Stimulated activated CD8-positive, alpha-beta memory T cell treated with anti-CD3 and anti-CD28 coated beads, Interleukin-7, amount 100 ng/mL, for 48 hours (primary cell): ENCODE data around the gene CALN1.
"Not testable (repeated sequence)": the region's sequence is repeated elsewhere in the genome, so short reads cannot be mapped to it uniquely, and the experiment has no call there.

Experiments used
- DNase-seq, 2 donors: peaks; one replicate each; pipeline ENCODE4 v3.0.0-alpha.2; 2020; ENCODE audit warnings: low read depth in 1 of 2; ENCODE audit errors: extremely low read depth in 1 of 2

CALN1 gene

DNA sequence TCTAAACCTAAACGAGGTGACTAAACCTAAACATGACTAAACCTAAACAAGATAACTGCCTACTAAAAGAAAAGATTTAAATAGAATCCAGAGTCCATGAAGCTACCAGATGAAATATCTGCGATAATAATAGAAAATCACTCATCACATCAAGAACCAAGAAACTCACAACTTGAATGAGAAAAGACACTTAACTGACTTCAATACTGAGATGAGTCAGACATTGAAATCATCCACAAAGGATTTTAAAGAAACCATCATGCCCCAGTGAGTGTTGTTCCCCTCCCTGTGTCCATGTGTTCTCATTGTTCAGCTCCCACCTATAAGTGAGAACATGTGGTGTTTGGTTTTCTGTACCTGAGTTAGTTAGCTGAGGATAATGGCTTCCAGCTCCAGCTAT lies 416.0 kb downstream of the CALN1 start:
- DNase-seq: no peak

DNA sequence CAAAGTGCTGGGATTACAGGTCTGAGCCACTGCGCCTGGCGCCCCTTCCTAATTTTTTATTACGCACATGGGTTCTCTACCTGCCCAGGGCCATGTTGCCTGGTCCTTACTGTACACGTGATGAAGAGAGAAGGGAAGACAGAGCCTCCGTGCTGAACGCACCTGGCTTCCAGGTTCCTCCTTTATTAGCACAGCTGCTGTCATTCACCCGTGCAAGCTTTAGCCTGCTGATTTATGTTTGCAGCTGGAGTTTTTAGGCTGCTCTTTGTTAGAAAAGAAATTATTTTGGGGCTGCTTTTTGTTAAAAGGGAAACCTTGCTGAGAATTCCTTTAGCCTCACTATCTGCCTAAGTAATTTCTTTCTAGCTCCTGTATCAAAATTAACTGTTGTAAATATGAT lies 417.0 kb downstream of the CALN1 start:
- DNase-seq: no peak

DNA sequence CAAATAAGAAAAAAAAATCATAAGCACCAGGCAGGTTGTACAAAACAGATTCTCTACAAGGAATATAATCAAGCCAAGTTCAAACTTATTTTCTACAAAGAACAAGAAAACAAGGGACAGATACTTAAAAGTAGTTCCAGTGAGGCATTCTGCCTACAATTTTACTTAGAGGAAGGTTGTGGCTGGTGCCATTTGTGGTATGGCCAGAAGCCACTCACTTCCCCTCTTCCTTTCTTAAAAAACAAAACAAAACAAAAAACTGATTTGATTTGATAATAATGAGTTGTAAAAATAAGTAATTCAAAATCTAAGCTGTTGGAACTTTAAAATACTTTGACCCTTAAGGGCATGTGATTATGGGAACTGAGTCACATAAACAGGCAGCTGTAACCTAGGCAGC lies 420.6 kb downstream of the CALN1 start:
- no peak for DNase-seq

DNA sequence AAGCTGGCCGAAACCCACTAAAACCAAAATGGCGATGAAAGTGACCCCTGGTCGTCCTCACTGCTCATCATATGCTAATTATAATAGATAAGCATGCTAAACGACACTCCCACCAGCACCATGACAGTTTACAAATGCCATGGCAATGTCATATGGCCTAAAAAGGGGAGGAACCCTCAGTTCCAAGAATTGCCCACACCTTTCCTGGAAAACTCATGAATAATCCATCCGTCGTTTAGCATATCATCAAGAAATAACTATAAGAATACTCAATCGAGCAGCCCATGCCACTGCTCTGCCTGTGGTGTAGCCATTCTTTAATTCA lies 422.0 kb downstream of the CALN1 start:
- no peak for DNase-seq

DNA sequence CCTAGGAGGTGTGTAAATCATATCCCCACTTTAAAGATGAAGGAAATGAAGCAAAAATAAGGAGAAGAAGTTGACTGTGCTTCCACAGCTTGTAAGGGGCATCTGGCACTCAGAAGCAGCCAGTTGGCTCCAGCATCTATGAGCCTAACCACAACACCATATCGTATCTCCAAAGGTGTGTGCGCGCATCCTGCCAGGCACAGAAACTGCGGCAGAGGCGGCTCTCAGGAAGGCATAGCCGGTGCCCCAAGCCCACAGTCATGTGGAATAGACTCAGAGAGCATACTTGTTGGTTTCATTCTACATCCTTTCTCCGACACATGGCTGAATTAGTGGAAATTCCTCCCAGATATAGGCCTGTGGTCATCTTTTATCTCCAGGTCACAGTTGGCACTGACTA lies 423.9 kb downstream of the CALN1 start:
- no peak for DNase-seq

DNA sequence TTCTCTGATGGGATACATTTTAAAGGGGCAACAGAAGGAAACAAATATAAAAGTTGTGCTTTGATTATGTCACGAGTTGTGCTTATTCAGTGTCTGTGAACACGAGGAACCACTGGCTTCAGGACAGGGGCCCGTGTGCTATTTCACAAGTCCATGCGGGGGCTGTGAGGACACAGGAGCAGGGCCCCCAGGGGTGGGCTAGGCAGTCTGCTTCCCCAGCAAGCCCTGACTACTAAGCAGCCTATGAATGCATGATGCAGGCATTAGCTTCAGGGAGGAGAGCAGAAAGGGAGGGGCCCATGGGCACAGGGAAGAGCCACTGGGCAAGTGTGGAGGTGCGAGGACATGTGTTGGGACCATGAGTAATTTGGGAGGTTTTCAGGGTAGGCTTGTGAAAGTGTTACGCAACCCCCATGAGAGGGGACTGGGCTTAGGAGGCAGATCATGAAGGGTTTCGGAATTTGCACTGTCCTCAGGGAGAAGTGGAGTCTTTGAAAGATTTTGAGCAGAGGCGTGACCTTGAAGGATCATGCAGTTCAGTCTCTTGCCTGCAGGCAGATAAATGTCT lies 424.9 kb downstream of the CALN1 start:
- no peak for DNase-seq

DNA sequence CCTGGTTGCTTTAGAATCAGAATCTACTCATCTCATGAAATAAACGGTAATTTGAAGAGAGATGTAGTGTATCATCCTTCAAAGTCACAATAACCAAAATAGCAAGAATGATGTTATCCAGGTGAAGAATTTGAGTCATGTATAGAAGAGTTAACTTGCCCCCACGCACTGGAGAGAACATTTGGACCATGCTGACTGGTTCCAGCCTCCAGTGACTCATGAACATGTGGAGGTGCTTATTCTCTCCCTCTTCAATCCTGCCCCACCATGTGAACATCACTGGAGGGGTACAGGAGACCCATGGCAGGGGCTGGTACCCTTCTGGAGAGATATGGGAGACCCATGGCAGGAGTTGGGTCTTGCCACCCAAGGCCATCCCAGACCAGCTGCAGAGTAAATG lies 427.8 kb downstream of the CALN1 start:
- no peak for DNase-seq

DNA sequence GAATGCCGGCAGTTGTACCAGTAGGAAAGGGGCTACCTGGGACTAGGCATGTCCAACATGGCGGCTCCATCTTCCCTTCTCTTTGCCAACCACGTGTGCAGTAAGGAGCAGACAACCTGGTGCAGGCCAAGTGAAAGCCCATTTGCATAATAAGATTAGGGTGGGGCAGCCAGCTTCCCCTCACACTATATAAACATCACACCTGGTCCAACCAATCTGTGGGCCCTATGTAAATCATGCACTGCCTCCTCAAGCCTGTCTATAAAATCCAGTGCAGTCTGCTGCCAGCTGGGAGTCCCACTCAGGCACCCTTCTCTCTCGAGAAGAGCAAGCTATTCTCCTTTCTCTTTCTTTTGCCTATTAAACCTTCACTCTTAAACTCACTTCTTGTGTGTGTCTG lies 429.3 kb downstream of the CALN1 start:
- no peak for DNase-seq

DNA sequence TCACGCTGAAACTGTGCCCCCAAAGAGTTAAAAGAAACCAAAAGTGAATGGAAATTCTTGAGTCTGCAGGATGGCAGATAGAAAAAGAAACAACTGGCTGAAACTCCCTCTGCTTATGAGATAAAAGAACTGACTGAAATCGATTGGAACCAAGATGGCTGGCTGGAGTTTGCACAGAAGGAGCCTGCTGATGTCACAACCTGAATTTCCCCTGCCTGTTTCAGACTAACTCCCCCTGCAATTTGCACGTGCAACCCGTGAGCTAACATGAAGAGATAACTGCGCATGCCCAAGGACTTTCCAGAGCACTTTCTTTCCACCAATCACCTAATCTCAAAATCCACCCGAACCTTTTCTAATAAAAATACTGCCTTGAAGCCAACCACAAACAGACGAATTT lies 435.5 kb downstream of the CALN1 start:
- DNase-seq: no peak

DNA sequence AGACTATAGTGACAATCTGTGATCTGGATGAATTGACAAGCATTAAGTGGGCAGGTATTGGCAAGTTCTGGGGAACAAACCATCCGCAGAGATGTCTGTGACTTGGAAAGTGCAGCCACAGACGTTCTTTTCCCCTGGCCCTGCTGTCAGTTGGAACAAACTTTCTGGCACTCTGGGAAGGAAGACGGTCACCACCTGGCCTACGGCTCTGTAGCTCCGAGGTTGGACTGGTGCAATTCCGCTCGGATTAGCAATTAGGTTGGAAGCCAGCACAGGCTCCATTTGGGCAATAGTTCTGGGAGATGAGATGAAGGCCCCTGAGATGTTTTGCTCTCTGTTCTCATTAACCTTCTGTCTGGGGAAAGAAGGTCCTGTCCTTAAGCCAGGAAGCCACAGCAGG lies 437.5 kb downstream of the CALN1 start:
- no peak for DNase-seq

DNA sequence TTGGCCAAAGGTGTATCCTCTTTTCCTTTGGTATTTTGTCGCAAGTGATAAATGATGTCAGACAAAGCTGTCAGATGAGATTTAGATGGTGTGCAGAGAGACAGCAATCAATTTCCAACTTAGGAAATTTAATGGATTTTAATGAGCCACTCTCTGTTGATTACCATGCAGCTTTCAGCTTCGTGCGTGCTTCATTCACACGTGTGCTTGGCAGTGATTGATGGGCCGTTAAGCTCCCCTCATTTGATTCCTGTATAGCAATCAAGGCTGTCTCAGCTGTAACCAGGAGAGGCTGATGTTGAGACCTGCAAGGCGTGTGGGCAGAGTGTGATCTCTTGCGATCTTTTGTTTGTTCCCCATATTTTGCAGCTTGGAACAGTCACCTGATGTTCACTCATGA lies 439.6 kb downstream of the CALN1 start:
- no peak for DNase-seq

DNA sequence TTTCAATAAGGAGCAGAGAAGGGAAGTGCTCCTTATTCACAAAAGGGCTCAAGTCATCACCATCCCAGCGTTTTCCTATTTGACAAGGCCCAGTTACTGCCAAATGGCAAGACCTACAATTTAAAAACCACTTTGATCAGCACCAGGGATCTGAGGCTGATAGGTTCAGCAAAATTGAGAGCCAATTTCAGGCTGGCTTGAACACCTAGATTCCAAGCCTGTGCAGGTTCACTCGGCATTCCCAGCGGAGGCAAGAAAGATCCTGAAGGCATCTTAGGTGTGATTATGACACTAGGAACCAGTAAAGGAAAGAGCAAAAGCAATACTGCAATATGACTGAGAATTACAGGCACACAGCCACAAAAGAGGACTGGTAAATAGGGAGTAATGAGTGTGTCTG lies 441.4 kb downstream of the CALN1 start:
- DNase-seq: no peak

DNA sequence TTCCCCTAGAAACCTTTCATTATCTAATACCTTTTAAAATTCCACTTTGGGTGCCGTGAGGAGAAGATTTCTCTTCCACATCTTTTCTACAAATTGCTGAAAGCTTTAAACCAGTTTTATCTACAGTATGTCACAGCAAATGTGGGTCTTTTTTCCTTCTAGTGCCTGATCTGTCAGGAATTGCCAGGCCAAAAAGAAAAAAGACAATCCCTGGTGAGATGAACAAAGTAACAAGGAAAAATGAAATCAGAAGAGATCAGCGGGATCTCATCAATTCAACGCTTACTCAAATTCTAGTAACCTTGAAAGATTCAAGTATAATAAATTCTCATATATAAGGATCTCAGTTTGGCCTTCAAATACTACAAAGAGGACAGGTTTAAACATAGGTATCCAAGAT lies 449.5 kb downstream of the CALN1 start:
- DNase-seq: no peak

DNA sequence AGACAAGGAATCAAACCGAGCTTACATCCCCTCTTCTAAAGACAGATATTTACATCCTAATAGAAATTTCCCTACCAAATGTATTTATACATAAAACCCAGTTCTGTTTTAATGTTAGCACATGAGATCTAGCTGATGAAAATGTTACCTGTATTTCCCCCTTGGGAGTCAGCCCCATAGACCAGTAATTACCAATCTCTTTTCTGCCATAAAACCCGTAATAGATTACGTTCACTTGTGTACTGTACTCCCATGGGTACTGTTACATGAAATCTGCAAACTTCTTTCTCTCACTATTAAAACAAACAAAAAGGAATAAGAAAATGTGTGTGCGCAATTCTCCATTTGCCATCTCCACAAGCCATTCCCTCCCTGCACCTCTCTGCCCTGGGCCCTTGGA lies 450.9 kb downstream of the CALN1 start:
- DNase-seq: no peak

DNA sequence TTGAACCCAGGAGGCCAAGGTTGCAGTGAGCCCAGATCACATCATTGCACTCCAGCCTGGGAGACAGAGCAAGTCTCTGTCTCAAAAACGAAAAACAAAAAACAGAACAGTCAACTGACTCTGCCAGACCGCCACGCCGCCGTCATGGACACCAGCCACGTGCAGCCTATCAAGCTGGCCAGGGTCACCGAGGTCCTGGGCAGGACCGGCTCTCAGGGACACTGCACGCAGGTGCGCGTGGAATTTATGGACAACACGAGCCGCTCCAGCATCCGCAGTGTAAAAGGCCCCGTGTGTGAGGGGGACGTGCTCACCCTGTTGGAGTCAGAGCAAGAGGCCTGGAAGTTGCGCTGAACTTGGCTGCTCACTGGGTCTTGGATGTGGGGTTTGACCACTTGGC lies 470.0 kb downstream of the CALN1 start:
- DNase-seq: no peak

DNA sequence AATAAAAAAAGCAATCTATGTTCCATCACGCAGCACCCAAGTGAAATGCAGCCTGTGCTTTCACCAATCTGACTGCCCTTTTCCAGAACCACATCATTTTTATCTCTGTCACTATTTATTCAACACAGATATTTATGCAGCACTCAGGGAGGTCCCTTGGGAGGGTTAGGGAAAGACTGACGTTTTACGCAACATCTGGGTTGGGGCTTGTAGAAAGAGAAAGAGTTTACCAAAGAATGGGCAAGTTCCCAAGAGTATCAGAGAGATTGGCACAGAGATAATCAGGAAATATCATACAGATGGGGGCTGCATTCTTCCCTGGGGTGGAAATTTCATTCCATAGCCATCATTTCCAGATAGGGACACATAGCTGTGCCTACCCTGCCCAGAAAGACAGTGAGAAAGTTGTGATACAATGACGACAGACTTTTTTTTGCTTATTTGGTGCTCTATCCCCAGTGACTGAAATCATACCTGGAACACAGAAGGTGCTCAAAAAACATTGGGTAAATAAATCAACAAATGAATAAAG lies 474.2 kb downstream of the CALN1 start:
- DNase-seq: no peak

DNA sequence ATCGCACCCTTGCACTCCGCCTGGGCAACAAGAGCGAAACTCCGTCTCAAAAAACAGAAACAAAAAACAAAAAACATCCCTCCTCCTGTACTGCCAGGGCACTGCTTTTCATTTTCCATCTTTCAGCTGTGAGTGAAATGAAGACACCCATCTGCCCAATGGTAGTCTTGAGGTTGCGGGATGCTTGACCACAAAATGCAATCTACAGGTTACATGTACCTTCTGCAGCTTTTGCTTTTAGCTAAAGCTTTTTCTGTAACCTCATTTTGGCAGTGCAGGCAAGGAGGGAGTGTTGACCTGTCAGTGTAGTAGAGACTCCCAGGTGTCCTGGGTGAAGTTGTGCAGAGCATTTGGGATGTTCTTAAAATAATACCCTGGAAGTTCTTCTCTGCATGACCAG lies 476.5 kb downstream of the CALN1 start:
- no peak for DNase-seq

DNA sequence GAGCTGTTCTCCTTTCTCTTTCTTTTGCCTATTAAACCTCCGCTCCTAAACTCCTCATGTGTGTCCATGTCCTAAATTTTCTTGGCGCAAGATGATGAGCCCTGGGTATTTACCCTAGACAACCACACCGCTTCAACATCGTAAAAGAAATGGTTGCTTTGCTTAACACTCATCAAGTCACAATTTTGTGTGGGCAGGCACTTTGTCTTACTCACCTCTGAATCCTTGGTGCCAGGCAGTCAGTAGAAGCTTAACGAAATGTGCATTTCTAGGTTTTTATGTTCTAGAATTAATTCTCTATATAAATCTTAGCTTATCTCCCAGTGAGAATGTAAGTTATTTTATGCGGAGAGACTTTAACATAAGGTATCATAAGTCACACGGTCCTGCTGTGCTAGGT lies 478.7 kb downstream of the CALN1 start:
- no peak for DNase-seq

DNA sequence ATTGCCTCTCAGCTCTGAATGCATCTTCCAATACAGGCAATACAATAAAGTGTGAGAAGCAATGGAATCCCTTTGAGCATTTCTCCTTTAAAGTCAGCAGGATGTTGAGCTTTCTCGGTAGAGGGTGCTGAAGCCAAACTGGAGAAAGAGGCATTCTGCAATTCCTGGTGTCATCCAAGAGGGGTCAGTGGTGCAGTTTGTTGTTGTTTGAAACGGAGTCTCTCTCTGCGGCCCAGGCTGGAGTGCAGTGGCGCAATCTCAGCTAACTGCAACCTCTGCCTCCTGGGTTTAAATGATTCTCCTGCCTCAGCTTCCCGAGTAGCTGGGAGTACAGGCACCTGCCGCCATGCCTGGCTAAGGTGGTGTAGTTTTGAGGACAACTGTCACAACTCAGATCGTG lies 486.5 kb downstream of the CALN1 start:
- no peak for DNase-seq

DNA sequence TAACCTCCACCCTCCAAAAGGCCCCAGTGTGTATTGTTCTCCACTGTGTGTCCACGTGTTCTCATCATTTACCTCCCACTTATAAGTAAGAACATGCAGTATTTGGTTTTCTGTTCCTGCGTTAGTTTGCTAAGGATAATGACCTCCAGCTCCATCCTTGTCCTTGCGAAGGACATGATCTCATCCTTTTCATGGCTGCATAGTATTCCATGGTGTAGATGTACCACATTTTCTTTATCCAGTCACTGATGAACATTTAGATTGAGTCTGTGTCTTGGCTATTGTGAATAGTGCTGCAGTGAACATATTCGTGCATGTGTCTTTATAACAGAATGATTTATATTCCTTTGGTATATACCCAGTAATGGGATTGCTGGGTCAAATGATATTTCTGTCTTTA lies 497.9 kb downstream of the CALN1 start:
- not testable (repeated sequence) for DNase-seq

DNA sequence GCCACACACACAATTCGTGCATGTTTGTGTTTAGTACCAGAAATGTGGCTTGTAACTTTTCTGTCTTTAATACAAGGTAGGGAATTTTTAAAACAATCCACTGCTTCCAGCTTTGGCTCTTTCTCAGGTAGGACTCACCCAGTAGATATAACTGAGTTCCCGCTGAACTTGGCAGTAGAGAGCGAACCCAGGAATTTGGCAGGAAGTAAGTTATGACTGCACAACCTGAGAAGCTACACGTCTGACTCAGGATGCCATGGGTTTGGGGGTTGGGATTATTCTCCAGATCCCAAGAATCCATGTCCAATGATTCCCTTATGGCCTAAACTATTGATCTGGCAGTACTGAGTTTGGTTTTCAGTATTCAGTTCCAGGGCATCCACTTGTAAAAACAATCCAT lies 499.7 kb downstream of the CALN1 start:
- no peak for DNase-seq

DNA sequence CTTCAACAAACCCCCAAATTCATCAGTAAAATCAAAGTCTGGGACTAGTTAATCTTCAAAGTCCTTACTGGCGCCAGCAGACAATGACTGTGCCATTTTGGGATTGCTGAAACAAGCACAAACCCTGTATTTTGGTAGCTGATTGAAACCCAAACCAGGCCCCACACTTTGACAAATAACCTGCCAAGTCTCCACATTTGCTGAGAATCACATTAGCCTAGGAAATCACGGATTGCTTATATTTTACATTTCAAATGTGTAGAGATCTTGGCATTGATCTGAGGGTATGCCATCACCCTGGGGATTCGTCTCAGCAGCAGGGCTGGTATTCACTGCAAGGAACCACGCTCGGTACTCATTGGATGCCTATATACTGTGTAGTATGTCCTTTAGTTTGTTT lies 501.1 kb downstream of the CALN1 start:
- no peak for DNase-seq

DNA sequence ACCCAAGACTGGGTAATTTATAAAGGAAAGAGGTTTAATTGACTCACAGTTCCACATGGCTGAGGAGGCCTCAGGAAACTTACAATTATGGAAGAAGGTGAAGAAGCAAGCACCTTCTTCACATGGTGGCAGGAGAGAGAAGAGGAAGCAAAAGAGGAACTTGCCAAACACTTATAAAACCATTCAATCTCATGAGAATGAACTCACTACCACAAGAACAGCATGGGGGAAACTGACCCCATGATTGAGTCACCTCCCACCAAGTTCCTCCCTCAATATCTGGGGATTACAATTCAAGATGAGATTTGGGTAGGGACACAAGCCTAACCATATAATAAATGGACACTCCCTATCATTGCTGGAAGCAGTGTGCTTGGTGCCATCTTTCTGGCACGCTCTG lies 506.3 kb downstream of the CALN1 start:
- DNase-seq: no peak

DNA sequence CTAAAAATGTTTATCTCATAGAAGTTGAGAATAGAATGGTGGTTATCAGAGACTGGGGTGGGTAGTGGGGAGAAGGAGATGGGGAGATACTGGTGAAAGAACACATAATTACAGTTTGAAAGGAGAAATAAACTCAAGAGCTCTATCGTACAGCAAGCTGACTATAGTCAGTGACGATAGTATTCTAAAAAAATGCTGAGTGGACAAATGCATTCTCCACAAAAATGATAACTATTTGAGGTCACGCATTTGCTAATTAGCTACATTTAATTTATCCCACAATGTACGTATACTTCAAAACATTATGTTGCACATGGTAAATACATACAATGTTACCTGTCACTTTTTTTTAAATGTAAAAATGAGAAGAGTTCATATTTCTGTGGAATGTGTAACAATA lies 507.7 kb downstream of the CALN1 start:
- no peak for DNase-seq
